SU-DHL-6 (cell line): Measurements from ENCODE around the gene PDE3B.

Experiments
- CTCF ChIP-seq: fragments of 200-600 bp; sonication (generic); IDR thresholded peaks from one replicate; pipeline ENCODE4 v1.5.1; 2017; ENCODE audit warnings: antibody characterized with exemption, mild to moderate bottlenecking, low read length, moderate library complexity; ENCODE audit not compliant: insufficient read depth, poor library complexity, severe bottlenecking
- EZH2phosphoT487 ChIP-seq: fragments of 200-600 bp; sonication (generic), shearing (Covaris generic); conservative IDR thresholded peaks from 2 replicates; pipeline ENCODE4 v1.6.1; 2018; ENCODE audit warnings: mild to moderate bottlenecking, antibody characterized with exemption, low read length, moderate library complexity, mixed read lengths

- TF ChIP-seq EZH2phosphoT487 = no peak
- TF ChIP-seq CTCF = no peak
Observed at GRCh38 chr11:14687456-14687855, 43.9 kb downstream of the PDE3B start.
